Neuronal stem cell (in vitro differentiated cells): ENCODE results near the gene CCDC57.

ENCODE experiments used
- DNase-seq: peaks from one replicate; pipeline ENCODE4 v3.0.0-alpha.2; 2013; ENCODE audit warnings: low spot score
- H2AFZ ChIP-seq: one replicate; pipeline ENCODE4 v1.6.1; 2013; ENCODE audit warnings: mild to moderate bottlenecking, low read length, inconsistent platforms
- H2AK5ac ChIP-seq: 2 replicates; pipeline ENCODE4 v1.6.1; 2013; ENCODE audit warnings: low read depth, mild to moderate bottlenecking, inconsistent platforms, low read length, moderate library complexity, mixed read lengths
- H2BK120ac ChIP-seq: 2 replicates; pipeline ENCODE4 v1.6.1; 2013; ENCODE audit warnings: low read depth, mild to moderate bottlenecking, inconsistent platforms, low read length, moderate library complexity, mixed read lengths
- H2BK12ac ChIP-seq: one replicate; pipeline ENCODE4 v1.6.1; 2013; ENCODE audit warnings: low read length, inconsistent platforms
- H2BK15ac ChIP-seq: 2 replicates; pipeline ENCODE4 v1.6.1; 2013; ENCODE audit warnings: mild to moderate bottlenecking, low read length, inconsistent platforms, mixed read lengths
- H2BK5ac ChIP-seq: one replicate; pipeline ENCODE4 v1.6.1; 2013; ENCODE audit warnings: inconsistent platforms, mild to moderate bottlenecking, low read length, moderate library complexity
- H3K14ac ChIP-seq: one replicate; pipeline ENCODE4 v1.6.1; 2013; ENCODE audit warnings: low read length, inconsistent platforms
- H3K18ac ChIP-seq: 2 replicates; pipeline ENCODE4 v1.6.1; 2013; ENCODE audit warnings: low read length, inconsistent platforms
- H3K23ac ChIP-seq: 2 replicates; pipeline ENCODE4 v1.6.1; 2013; ENCODE audit warnings: low read depth, mild to moderate bottlenecking, mixed read lengths, low read length, inconsistent platforms; ENCODE audit not compliant: poor library complexity
- H3K27ac ChIP-seq: replicated peaks from 3 replicates; pipeline ENCODE4 v1.5.1; 2013; ENCODE audit warnings: low read length, inconsistent platforms
- H3K27me3 ChIP-seq, 3 experiments: 2 replicates each; pipeline ENCODE4 v1.6.1; 2013; ENCODE audit warnings: low read length in 3 of 3, mild to moderate bottlenecking in 2 of 3, inconsistent platforms in 1 of 3, low read depth in 1 of 3, mixed read lengths in 1 of 3, moderate library complexity in 1 of 3; ENCODE audit not compliant: control insufficient read depth in 3 of 3, insufficient read depth in 3 of 3
- H3K36me3 ChIP-seq, 2 donors: replicated peaks in 1 of 2; 2 replicates each; pipeline ENCODE4 v1.6.1; 2013; ENCODE audit warnings: low read length in 2 of 2; ENCODE audit not compliant: control insufficient read depth in 2 of 2, insufficient read depth in 2 of 2
- H3K4ac ChIP-seq: 2 replicates; pipeline ENCODE4 v1.6.1; 2013; ENCODE audit warnings: inconsistent platforms, mild to moderate bottlenecking, low read length, moderate library complexity
- H3K4me1 ChIP-seq, 2 donors: 1 replicate in 1 of 2; 2 replicates in 1 of 2; pipeline ENCODE4 v1.6.1; 2013; ENCODE audit warnings: low read length in 2 of 2, low read depth in 1 of 2; ENCODE audit not compliant: control insufficient read depth in 2 of 2, insufficient read depth in 1 of 2
- H3K4me2 ChIP-seq: one replicate; pipeline ENCODE4 v1.6.1; 2013; ENCODE audit warnings: mild to moderate bottlenecking, low read length, inconsistent platforms; ENCODE audit not compliant: insufficient read depth, poor library complexity, severe bottlenecking
- H3K4me3 ChIP-seq, 2 donors: 2 replicates each; pipeline ENCODE4 v1.5.1; 2013; ENCODE audit warnings: low read length in 2 of 2, mild to moderate bottlenecking in 2 of 2, inconsistent platforms in 1 of 2, moderate library complexity in 1 of 2
- H3K79me1 ChIP-seq: one replicate; pipeline ENCODE4 v1.6.1; 2013; ENCODE audit warnings: low read depth, mild to moderate bottlenecking, inconsistent platforms, low read length, moderate library complexity
- H3K9ac ChIP-seq: one replicate; pipeline ENCODE4 v1.6.1; 2013; ENCODE audit warnings: mild to moderate bottlenecking, low read depth, low read length, inconsistent platforms; ENCODE audit not compliant: poor library complexity
- H3K9me3 ChIP-seq, 2 donors: replicated peaks in 1 of 2; 2 replicates each; pipeline versions ENCODE3 to v1.6.1; 2013; ENCODE audit warnings: low read length in 2 of 2, mild to moderate bottlenecking in 2 of 2, inconsistent platforms in 1 of 2, low read depth in 1 of 2, mixed read lengths in 1 of 2, moderate library complexity in 1 of 2; ENCODE audit not compliant: control insufficient read depth in 2 of 2, insufficient read depth in 1 of 2
- H4K8ac ChIP-seq: one replicate; pipeline ENCODE4 v1.6.1; 2013; ENCODE audit warnings: low read depth, mild to moderate bottlenecking, inconsistent platforms, low read length, moderate library complexity
- H4K91ac ChIP-seq: one replicate; pipeline ENCODE4 v1.6.1; 2013; ENCODE audit warnings: low read length, low read depth, mild to moderate bottlenecking, inconsistent platforms; ENCODE audit not compliant: poor library complexity
- WGBS, 2 donors: extraction: QIAGEN DNeasy Blood & Tissue Kit; methylation state at CpG; one replicate each; pipeline ENCODE4 v1.1.7; 2013; ENCODE audit warnings: missing lambda C conversion rate in 2 of 2, mixed read lengths in 1 of 2; ENCODE audit not compliant: insufficient read length in 2 of 2, insufficient replicate concordance in 1 of 2; ENCODE audit errors: extremely low coverage in 2 of 2; 5-methylcytosine and 5-hydroxymethylcytosine counted together

The CCDC57 gene

DNA sequence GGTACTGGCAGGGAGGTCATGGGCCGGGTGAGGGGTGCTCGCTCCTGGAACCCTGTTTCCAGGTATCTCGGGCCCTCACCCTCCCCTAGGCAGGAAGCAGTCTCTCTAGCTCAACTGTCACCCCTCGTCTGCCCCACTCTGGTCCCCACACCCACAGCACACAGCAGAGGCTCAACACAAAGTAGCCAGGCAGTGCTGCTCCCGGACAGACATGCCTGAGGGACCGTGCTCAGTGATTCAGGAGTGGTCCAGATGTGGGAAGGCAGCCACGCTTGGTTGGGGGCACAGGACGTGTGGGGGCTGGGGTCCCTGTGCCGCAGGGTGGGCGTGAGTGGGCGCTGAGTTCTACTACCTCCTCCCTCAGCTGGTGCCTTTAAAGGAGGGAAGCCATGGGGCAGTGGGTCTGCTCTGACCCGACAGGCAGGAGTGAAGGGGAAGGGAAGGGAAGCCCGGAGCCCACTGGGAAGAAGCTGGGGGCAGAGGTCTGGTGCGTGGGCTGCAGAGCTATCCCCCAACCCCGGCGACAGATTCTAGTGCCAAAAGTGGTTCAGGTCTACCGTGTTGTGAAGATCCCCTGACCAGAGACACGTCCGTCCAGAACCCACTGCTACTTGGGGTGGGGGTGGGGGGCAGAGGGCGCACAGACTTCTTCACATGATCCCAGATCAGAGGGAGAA, 28.0 kb upstream of the CCDC57 start:
- H3K9me3 ChIP-seq: no peaks in the 10 kb centered on the region
- H4K8ac ChIP-seq: peak overlapping the region; percentile 4
- H3K4me2 ChIP-seq: no peak overlapping the region
- H3K27ac ChIP-seq: no peak overlapping the region
- no peak overlapping the region for H3K4ac ChIP-seq
- no peak overlapping the region for H2BK5ac ChIP-seq
- H3K27me3 ChIP-seq: no peaks in the 10 kb centered on the region
- H3K23ac ChIP-seq: peak overlapping the region; percentile 29
- H3K14ac ChIP-seq: no peak overlapping the region
- H2BK120ac ChIP-seq: no peak overlapping the region
- no peak overlapping the region for H2BK12ac ChIP-seq
- H3K18ac ChIP-seq: peak overlapping the region; percentile 57
- no peak overlapping the region for H2AFZ ChIP-seq
- H3K9ac ChIP-seq: peak overlapping the region; percentile 44
- H2AK5ac ChIP-seq: no peak overlapping the region
- H3K4me3 ChIP-seq: no peak overlapping the region
- H3K79me1 ChIP-seq: peaks cover 20% of the 10 kb centered on the region
- WGBS, 2 donors: no CpG with 5 or more reads among the region's 20 CpGs
- no peak overlapping the region for H2BK15ac ChIP-seq
- peaks cover 0 to 3% of the 10 kb centered on the region in 2 donors for H3K4me1 ChIP-seq
- peaks cover 44 to 74% of the 10 kb centered on the region in 2 donors for H3K36me3 ChIP-seq
- no peak overlapping the region for H4K91ac ChIP-seq
- no peak for DNase-seq

DNA sequence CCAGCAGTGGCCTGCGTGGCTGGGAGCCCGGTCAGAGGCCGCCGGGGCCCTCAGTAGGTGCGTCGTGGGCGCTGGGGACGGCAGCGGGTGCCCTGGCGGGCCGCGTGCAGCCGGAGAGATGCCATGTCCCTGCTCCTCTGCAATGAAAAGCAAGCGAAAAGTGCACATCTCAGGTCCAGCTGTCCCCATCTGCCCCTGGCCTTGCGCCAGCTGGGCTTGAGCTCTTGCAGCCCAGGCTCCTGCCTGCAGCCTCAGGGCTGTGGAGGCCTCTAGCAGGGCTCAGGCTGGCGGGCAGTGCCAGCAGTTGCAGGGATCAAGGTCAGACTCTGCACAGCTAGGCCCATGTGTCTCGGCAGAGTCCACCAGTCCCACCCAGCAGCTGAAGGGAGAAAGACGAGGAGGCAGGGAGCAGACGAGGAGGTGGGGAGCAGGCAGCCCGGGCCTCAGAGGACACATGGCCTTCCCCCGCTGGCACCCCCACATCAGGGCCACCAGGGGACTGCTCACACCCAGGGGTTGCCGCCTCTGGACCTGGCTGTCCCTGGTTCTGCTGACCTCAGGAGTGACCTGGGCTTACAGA, 27.4 kb upstream of the CCDC57 start:
- H4K8ac ChIP-seq: peak overlapping the region; percentile 4

DNA sequence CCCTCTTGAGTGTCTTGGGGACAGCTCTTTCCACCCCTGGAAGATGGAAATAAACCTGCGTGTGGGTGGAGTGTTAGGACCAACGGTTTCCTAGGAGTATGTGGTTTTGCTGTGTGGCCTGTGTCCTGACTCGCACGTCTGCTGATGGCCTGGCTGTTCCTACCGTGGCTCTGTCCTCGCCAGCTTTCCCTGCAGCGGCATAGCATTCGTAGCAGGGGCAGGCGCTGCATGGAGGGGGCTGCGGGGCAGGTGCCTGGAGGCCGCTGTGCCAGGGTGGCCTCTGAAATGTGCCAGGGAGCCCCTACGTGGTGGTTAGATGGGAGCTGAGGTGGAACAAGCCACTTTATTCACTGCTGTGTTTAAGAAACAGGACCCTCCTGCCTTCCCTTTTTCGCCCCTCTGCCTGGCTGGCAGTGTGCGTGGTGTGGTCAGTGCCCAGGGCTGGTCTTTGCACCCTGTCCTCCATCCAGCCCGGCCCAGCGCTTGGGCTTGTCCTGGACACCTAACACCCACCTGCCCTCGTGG, 26.8 kb upstream of the CCDC57 start:
- Histone ChIP-seq H3K36me3 (peaks cover 32 to 62% of the 10 kb centered on the region in 2 donors), H3K4me1 (peaks cover 3 to 4% of the 10 kb centered on the region in 2 donors)

More for the DNA sequence above, 27.4 kb upstream of the CCDC57 start:
- H2AFZ ChIP-seq: no peak overlapping the region
- no peak overlapping the region for H2BK15ac ChIP-seq
- H2BK12ac ChIP-seq: no peak overlapping the region
- no peak overlapping the region for H3K4ac ChIP-seq
- WGBS, 2 donors: no CpG with 5 or more reads among the region's 22 CpGs
- peaks cover 0 to 3% of the 10 kb centered on the region in 2 donors for H3K4me1 ChIP-seq
- peak overlapping the region; percentile 44 for H3K23ac ChIP-seq
- H3K4me2 ChIP-seq: no peak overlapping the region
- no peak overlapping the region for H4K91ac ChIP-seq
- no peaks in the 10 kb centered on the region for H3K9me3 ChIP-seq
- H3K4me3 ChIP-seq: no peak overlapping the region
- H2BK120ac ChIP-seq: no peak overlapping the region
- H3K79me1 ChIP-seq: peaks cover 19% of the 10 kb centered on the region
- H3K14ac ChIP-seq: no peak overlapping the region
- H2AK5ac ChIP-seq: no peak overlapping the region
- DNase-seq: no peak
- H3K27me3 ChIP-seq: no peaks in the 10 kb centered on the region
- H3K9ac ChIP-seq: no peak overlapping the region
- no peak overlapping the region for H2BK5ac ChIP-seq
- no peak overlapping the region for H3K27ac ChIP-seq
- H3K18ac ChIP-seq: peak overlapping the region; percentile 57
- peaks cover 38 to 67% of the 10 kb centered on the region in 2 donors for H3K36me3 ChIP-seq

DNA sequence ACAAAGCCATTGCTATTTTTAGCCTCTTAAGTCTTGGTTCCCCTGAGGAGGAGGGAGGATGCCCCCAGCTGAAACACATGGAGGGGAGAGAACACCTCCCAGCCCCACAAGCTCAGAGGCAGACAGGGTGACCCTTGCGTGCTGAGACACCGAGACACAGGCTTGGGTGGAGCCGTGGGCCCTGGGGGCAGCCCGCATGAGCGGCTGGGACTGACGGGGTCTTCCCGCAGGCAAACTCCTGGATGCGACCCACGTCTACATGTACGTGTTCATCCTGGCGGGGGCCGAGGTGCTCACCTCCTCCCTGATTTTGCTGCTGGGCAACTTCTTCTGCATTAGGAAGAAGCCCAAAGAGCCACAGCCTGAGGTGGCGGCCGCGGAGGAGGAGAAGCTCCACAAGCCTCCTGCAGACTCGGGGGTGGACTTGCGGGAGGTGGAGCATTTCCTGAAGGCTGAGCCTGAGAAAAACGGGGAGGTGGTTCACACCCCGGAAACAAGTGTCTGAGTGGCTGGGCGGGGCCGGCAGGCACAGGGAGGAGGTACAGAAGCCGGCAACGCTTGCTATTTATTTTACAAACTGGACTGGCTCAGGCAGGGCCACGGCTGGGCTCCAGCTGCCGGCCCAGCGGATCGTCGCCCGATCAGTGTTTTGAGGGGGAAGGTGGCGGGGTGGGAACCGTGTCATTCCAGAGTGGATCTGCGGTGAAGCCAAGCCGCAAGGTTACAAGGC, 26.0 kb upstream of the CCDC57 start:
- H3K4me1 ChIP-seq: peaks cover 3 to 7% of the 10 kb centered on the region in 2 donors
- no peak overlapping the region for H2BK15ac ChIP-seq
- no peaks in the 10 kb centered on the region for H3K27me3 ChIP-seq
- no peak overlapping the region for H3K4me3 ChIP-seq
- DNase-seq: no peak
- H2AFZ ChIP-seq: no peak overlapping the region
- H4K91ac ChIP-seq: no peak overlapping the region
- peak overlapping the region; percentile 98 for H3K23ac ChIP-seq
- no peak overlapping the region for H2BK5ac ChIP-seq
- no peak overlapping the region for H3K4ac ChIP-seq
- no CpG with 5 or more reads among the region's 33 CpGs for WGBS, 2 donors
- H2BK120ac ChIP-seq: no peak overlapping the region
- H3K14ac ChIP-seq: peak overlapping the region; percentile 21
- no peak overlapping the region for H3K18ac ChIP-seq
- no peak overlapping the region for H3K27ac ChIP-seq
- H4K8ac ChIP-seq: peak overlapping the region; percentile 43
- H3K9ac ChIP-seq: peak overlapping the region; percentile 21
- peaks cover 25 to 53% of the 10 kb centered on the region in 2 donors for H3K36me3 ChIP-seq
- H3K79me1 ChIP-seq: peaks cover 15% of the 10 kb centered on the region
- H3K9me3 ChIP-seq: no peaks in the 10 kb centered on the region
- H3K4me2 ChIP-seq: no peak overlapping the region
- no peak overlapping the region for H2BK12ac ChIP-seq
- H2AK5ac ChIP-seq: no peak overlapping the region

More for the DNA sequence above, 26.8 kb upstream of the CCDC57 start:
- Histone ChIP-seq H3K9me3 (no peaks in the 10 kb centered on the region), H4K91ac (no peak overlapping the region), H3K4me3 (no peak overlapping the region), H3K4ac (no peak overlapping the region), H3K18ac (no peak overlapping the region), H3K9ac (no peak overlapping the region), H3K14ac (no peak overlapping the region), H2BK12ac (no peak overlapping the region), H2BK15ac (peak overlapping the region; percentile 9), H2BK120ac (no peak overlapping the region), H2AFZ (no peak overlapping the region), H3K23ac (peak overlapping the region; percentile 44), H2AK5ac (no peak overlapping the region), H3K4me2 (no peak overlapping the region), H2BK5ac (no peak overlapping the region), H3K27me3 (no peaks in the 10 kb centered on the region), H4K8ac (peak overlapping the region; percentile 43), H3K27ac (no peak overlapping the region), H3K79me1 (peaks cover 18% of the 10 kb centered on the region)
- no CpG with 5 or more reads among the region's 17 CpGs for WGBS, 2 donors
- no peak for DNase-seq
